Thyroid gland (tissue), 4 donors: ENCODE data around the gene FAIM2. TPM values are rescaled to one million over a fixed set of nuclear protein-coding genes. Genes with fewer than 3 reads are reported as not detected.

ENCODE experiments used
- DNase-seq, 2 donors: peaks; one replicate each; pipeline ENCODE4 v3.0.0-alpha.2; 2019
- H3K27ac ChIP-seq, 3 donors: fragments of 200-600 bp; sonication (generic); 1 replicate in 2 of 3; 2 replicates in 1 of 3; pipeline ENCODE4 v1.5.1; 2016 to 2019; ENCODE audit warnings: mild to moderate bottlenecking in 1 of 3, moderate library complexity in 1 of 3
- H3K27me3 ChIP-seq: fragments of 200-600 bp; sonication (generic); one replicate; pipeline ENCODE4 v1.5.1; 2019
- H3K36me3 ChIP-seq, 2 donors: fragments of 200-600 bp; sonication (generic); one replicate each; pipeline ENCODE4 v1.5.1; 2016 to 2019
- H3K4me1 ChIP-seq, 2 donors: fragments of 200-600 bp; sonication (generic); one replicate each; pipeline ENCODE4 v1.5.1; 2017 to 2019
- H3K4me3 ChIP-seq, 3 donors: fragments of 200-600 bp; sonication (generic); replicated peaks in 1 of 3; 1 replicate in 2 of 3; 2 replicates in 1 of 3; pipeline ENCODE4 v1.5.1; 2016; ENCODE audit warnings: mild to moderate bottlenecking in 1 of 3
- H3K9me3 ChIP-seq: fragments of 200-600 bp; sonication (generic); one replicate; pipeline ENCODE4 v1.5.1; 2017
- POLR2A ChIP-seq, 2 donors: fragments of 450-650 bp; IDR thresholded peaks; one replicate each; pipeline ENCODE4 v1.6.1; 2017; ENCODE audit warnings: antibody characterized with exemption in 2 of 2, mild to moderate bottlenecking in 2 of 2, moderate library complexity in 1 of 2
- WGBS, 2 donors: methylation state at CpG; one replicate each; pipeline ENCODE4 v1.1.5; 2017; 5-methylcytosine and 5-hydroxymethylcytosine counted together
- intact Hi-C: fragments of 100-400 bp; cut with DNase I; formaldehyde crosslinking; loops from one replicate; pipeline ENCODE4 v1.15.1; 2023
- total RNA-seq, 4 donors: library from RNA; depleted of rRNA; stranded (reverse); fragments of >200 nt; gene quantifications; one replicate each; pipeline ENCODE4 v1.2.3, GENCODE V29; 2016
- TF ChIP-seq, protein P1 (sequence below), 6 experiments: fragments of 200-600 bp in 3 of 6; fragments of 450-650 bp in 3 of 6; sonication (generic) in 3 of 6; IDR thresholded peaks; one replicate each; pipeline ENCODE4 v1.5.1; 2016 to 2019; ENCODE audit warnings: antibody characterized with exemption in 6 of 6, mild to moderate bottlenecking in 2 of 6, inconsistent platforms in 1 of 6, moderate library complexity in 1 of 6

Gene FAIM2
- total RNA-seq, 4 donors from 2014 or later = 0.13 to 3.0 (median 0.33) TPM; not detected in 1

DNA sequence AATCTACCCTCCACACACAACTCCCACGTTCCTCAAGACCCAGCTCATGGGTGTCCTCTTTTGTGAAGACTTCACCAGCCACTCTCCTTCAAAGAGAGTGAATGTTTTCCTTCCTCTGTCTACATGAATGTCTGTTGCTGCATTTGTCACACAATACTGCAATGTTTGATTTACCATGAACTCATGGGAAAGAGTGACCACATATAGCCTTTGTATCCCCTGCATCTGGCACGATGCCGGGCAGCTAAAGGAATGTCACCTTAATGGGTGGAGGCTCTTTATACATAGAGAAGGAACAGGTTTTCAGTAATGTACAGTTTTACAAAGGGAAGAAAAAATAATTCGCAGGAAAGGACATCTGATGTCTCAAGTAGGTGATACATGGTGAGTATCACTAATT is 48.7 kb downstream of the FAIM2 start:
- Histone ChIP-seq H3K4me1 (no peaks in the 10 kb centered on the region), H3K4me3 (no peak overlapping the region), H3K27me3 (no peaks in the 10 kb centered on the region), H3K27ac (no peak overlapping the region), H3K9me3 (no peaks in the 10 kb centered on the region), H3K36me3 (no peaks in the 10 kb centered on the region)
- TF ChIP-seq, protein P1, sequence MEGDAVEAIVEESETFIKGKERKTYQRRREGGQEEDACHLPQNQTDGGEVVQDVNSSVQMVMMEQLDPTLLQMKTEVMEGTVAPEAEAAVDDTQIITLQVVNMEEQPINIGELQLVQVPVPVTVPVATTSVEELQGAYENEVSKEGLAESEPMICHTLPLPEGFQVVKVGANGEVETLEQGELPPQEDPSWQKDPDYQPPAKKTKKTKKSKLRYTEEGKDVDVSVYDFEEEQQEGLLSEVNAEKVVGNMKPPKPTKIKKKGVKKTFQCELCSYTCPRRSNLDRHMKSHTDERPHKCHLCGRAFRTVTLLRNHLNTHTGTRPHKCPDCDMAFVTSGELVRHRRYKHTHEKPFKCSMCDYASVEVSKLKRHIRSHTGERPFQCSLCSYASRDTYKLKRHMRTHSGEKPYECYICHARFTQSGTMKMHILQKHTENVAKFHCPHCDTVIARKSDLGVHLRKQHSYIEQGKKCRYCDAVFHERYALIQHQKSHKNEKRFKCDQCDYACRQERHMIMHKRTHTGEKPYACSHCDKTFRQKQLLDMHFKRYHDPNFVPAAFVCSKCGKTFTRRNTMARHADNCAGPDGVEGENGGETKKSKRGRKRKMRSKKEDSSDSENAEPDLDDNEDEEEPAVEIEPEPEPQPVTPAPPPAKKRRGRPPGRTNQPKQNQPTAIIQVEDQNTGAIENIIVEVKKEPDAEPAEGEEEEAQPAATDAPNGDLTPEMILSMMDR (IDR thresholded peaks at IDR 0.05) = no peak
- no peak for TF ChIP-seq POLR2A (IDR thresholded peaks at IDR 0.05)
- WGBS, 2 donors = 91% methylated on average over 4 of the region's 4 CpGs
- intact Hi-C loops = no loop called here
- DNase-seq = no peak

DNA sequence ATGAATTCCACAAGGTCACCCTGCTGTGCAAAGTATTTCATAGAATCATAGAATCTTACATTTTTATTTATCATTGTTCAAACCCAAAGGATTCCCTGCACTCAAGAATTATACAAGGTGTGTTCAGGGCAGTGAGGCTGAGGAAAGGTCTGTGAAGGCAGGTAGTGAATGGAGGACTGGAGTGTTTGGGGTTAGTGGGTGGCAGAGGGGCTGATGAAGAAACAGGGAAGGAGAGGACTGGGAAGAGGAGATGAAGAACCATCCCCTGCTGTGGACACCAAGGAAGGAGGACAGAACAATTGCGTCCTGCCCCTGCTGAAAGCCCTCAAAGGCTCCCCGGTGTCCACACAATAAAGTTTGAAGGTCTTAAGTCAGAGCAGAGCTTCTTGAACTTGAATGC is 50.0 kb downstream of the FAIM2 start:
- intact Hi-C loops = no loop called here
- no peak overlapping the region for H3K27ac ChIP-seq
- no peaks in the 10 kb centered on the region for H3K36me3 ChIP-seq
- TF ChIP-seq, protein P1 (IDR thresholded peaks at IDR 0.05) = no peak
- TF ChIP-seq POLR2A (IDR thresholded peaks at IDR 0.05) = no peak
- H3K9me3 ChIP-seq = no peaks in the 10 kb centered on the region
- whole genome bisulfite sequencing, 2 donors = 78 to 81% methylated on average over 2 of the region's 2 CpGs
- no peak overlapping the region for H3K4me3 ChIP-seq
- no peaks in the 10 kb centered on the region for H3K4me1 ChIP-seq
- H3K27me3 ChIP-seq = no peaks in the 10 kb centered on the region
- no peak for DNase-seq

DNA sequence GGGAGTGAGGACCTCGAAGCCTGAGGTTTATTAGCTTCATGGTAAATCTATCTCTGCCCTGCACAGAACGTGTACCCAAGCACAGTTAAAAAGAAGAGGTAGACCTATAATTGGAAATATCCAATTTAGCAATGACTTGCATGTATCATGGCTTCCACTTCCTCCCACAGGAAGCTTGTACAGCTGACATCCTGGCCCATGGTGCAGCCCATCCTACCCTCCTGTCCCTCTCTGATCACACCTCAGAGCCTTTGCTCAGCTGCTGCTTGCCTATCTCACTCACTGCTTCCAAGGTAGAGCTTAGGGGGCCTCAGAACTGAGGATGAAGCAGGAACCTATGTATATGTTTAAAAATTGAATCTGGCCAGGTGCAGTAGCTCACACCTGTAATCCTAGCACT is 56.5 kb downstream of the FAIM2 start:
- Histone ChIP-seq H3K9me3 (no peaks in the 10 kb centered on the region), H3K4me1 (peaks cover 8 to 10% of the 10 kb centered on the region in 2 donors), H3K4me3 (no peak overlapping the region), H3K27ac (no peak overlapping the region), H3K36me3 (no peaks in the 10 kb centered on the region), H3K27me3 (no peaks in the 10 kb centered on the region)
- 59 to 79% methylated on average over 2 of the region's 2 CpGs for WGBS, 2 donors
- no peak for TF ChIP-seq POLR2A (IDR thresholded peaks at IDR 0.05)
- TF ChIP-seq, protein P1 (IDR thresholded peaks at IDR 0.05) = no peak
- intact Hi-C loops = no loop called here
- DNase-seq = no peak

DNA sequence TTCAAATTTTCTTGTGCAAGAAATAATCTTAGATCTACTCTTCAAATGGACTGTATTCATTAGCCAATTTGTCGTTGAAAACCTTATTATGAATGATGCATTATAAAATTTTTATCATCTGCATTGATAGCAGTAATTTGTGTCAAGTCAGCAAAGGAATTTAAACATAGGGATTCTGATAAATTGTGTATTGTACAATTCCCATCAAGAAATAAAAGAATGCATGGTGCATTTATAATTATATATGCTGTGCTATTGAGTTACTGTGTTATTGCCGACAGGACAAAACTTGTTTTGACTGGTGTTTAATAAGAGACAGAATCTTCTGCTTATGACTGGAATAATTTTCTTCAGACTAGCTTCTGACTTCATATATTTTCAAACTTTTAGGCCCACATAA is 57.7 kb downstream of the FAIM2 start:
- H3K9me3 ChIP-seq = no peaks in the 10 kb centered on the region
- H3K27me3 ChIP-seq = no peaks in the 10 kb centered on the region
- no peak overlapping the region for H3K4me3 ChIP-seq
- intact Hi-C loops = no loop called here
- H3K4me1 ChIP-seq = peaks cover 13 to 19% of the 10 kb centered on the region in 2 donors
- H3K36me3 ChIP-seq = no peaks in the 10 kb centered on the region
- DNase-seq = no peak
- WGBS, 2 donors = 93 to 96% methylated on average over 2 of the region's 2 CpGs
- no peak for TF ChIP-seq POLR2A (IDR thresholded peaks at IDR 0.05)
- TF ChIP-seq, protein P1 (IDR thresholded peaks at IDR 0.05) = no peak
- H3K27ac ChIP-seq = no peak overlapping the region

DNA sequence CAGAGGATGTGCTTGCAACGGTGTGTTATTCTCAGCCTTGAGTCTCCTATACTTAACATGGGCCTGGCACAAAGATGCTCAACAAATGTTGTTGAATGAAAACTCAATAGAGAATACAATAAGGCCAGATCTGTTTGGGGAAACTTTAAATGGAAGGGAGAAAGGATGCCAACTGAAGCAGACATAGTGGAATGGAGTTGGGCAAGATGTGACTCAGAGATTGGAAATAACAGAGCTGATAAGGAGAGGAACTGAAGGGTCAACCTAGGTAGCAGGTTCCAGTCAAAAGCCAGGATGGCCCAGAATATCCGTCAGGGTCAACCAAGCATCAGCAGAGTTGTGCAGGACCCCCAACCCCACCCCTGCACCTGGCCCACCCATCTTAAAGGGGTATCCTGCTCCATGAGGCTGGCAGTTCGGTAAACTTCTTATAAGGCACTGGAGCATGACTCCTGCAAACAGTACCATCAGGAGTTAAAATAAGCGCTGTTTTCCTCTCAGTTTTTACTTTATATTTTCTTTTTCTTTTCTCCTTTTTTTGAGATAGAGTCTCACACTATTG is 59.7 kb downstream of the FAIM2 start:
- Histone ChIP-seq H3K27ac (peak overlapping the region in 1 of 3 donors; percentile 87), H3K4me3 (no peak overlapping the region), H3K4me1 (peaks cover 13 to 19% of the 10 kb centered on the region in 2 donors), H3K36me3 (no peaks in the 10 kb centered on the region), H3K27me3 (no peaks in the 10 kb centered on the region), H3K9me3 (no peaks in the 10 kb centered on the region)
- TF ChIP-seq, protein P1 (IDR thresholded peaks at IDR 0.05) = no peak
- TF ChIP-seq POLR2A (IDR thresholded peaks at IDR 0.05) = no peak
- intact Hi-C loops = no loop called here
- no peak for DNase-seq
- 61 to 66% methylated on average over 4 of the region's 4 CpGs for WGBS, 2 donors
